ENCODE results near the gene AHDC1.

DNA sequence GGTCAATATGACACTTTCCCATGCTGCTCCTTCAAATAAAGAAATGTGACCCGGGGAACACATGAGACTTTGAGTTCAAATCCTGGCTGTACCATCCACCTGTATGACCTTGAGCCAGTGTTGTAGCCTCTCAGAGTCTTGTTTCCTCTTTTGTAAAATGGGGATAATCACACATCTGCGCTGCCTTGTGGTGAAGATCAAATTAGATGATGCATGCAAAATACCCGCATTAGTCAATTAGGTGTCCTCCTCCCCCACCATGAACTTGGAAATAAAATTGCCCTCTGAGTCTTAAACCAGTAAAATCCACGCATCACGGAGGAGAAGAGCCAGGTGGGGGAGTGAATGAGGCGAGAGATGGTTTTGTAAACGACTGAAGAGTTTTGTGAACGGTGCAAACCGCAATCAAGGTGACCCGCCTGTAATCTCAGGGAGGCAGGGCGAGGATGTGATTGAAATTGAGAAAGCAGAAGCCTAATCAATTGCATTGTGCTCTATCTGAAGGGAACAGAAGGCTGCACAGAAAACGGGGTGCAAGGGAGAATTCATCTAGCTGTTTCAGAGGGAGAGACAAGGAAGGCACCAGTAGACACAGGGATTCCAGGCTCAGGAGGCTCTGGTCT is 5.8 kb upstream of the AHDC1 start:
- TF ChIP-seq POLR2A (IDR thresholded peaks at IDR 0.05) (no peak), EP300 (IDR thresholded peaks at IDR 0.05) (no peak)
- TF ChIP-seq, protein P1, sequence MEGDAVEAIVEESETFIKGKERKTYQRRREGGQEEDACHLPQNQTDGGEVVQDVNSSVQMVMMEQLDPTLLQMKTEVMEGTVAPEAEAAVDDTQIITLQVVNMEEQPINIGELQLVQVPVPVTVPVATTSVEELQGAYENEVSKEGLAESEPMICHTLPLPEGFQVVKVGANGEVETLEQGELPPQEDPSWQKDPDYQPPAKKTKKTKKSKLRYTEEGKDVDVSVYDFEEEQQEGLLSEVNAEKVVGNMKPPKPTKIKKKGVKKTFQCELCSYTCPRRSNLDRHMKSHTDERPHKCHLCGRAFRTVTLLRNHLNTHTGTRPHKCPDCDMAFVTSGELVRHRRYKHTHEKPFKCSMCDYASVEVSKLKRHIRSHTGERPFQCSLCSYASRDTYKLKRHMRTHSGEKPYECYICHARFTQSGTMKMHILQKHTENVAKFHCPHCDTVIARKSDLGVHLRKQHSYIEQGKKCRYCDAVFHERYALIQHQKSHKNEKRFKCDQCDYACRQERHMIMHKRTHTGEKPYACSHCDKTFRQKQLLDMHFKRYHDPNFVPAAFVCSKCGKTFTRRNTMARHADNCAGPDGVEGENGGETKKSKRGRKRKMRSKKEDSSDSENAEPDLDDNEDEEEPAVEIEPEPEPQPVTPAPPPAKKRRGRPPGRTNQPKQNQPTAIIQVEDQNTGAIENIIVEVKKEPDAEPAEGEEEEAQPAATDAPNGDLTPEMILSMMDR (IDR thresholded peaks at IDR 0.05): no peak

Data from ovary (tissue), 3 donors.